HG03060 (cell line): Measurements from ENCODE around the gene SPDYA.
"Not testable (repeated sequence)": the region's sequence is repeated elsewhere in the genome, so short reads cannot be mapped to it uniquely, and the experiment has no call there.

Experiments used
- ATAC-seq: cut with Tn5 transposase; IDR thresholded peaks from one replicate; pipeline ENCODE4 v1.9.1; 2021; ENCODE audit warnings: low read depth, moderate number of reproducible peaks; ENCODE audit not compliant: unreplicated experiment

Gene SPDYA

GRCh38 chr2:28810384-28811285 is at the start of gene SPDYA:
Gene SPDYA, plus strand, starts transcription at chr2:28810834. Its CDS starts 5,181 bp downstream, at chr2:28816015.
- ATAC-seq = peak; percentile 42

DNA sequence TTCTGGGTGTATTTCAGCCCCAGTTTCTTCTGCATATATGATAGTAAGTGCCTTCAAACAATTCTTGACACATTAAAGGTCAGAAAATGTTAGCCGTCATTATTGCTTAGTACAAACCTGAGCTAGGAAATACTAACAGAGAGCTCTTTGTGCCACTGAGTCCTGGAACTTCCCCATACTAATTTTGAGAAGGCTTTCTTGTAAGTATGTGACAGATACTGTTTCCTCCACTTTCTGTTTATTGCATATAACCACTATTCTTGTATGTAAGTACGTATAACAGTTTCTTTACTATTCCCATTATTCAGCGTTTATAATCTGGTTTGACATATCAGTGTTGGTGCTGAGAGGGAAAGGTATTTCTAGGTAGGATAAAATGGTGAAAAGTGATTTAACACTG is 49.2 kb upstream of the SPDYA start:
- no peak for ATAC-seq

- ATAC-seq = no peak
Observed at GRCh38 chr2:28764909-28765711, 45.5 kb upstream of the SPDYA start.

- ATAC-seq = no peak
Observed at GRCh38 chr2:28766070-28766469, 44.6 kb upstream of the SPDYA start.

GRCh38 chr2:28767337-28767736 is 43.3 kb upstream of the SPDYA start:
- no peak for ATAC-seq

DNA sequence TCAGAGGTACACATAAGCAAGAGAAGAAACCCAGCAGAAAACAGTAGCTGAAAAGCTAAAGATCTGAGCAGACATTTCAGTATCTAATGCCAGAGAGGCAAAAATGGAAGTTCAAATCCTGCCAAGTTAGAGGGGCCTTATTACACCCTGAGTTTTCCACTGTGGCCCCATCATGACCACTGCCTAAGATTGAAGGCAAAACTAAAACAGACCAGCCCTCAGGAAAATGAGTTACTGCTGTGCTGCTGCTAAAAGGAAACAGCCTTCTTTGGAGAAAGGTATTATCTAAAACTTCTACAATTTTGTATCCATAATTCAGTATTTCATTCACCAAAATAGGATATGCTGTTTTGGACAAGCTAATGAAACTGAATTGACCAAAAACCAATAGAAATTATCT is 42.2 kb upstream of the SPDYA start:
- no peak for ATAC-seq

- ATAC-seq = no peak
Observed at GRCh38 chr2:28768952-28769351, 41.7 kb upstream of the SPDYA start.

DNA sequence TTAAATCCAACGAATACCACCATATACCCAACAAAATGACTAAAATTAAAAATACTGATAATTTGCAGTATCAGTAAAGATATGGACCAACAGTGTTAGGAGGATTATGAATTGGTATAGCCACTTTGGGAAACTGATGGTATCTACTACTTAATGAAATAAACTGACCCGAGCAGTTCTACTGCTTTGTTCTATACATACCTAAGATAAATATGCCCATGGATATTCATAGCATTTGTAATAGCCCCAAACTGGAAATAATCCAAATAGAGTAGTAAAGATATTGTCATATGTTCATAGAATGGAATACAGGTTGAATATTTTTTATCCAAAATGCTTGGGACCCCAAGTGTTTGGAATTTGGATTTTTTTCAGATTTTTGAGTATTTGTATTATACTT is 38.3 kb upstream of the SPDYA start:
- ATAC-seq = no peak

- no peak for ATAC-seq
Observed at GRCh38 chr2:28776471-28776870, 34.2 kb upstream of the SPDYA start.

GRCh38 chr2:28778392-28778791 is 32.2 kb upstream of the SPDYA start:
- no peak for ATAC-seq

- ATAC-seq = no peak
Observed at GRCh38 chr2:28779001-28779400, 31.6 kb upstream of the SPDYA start.

DNA sequence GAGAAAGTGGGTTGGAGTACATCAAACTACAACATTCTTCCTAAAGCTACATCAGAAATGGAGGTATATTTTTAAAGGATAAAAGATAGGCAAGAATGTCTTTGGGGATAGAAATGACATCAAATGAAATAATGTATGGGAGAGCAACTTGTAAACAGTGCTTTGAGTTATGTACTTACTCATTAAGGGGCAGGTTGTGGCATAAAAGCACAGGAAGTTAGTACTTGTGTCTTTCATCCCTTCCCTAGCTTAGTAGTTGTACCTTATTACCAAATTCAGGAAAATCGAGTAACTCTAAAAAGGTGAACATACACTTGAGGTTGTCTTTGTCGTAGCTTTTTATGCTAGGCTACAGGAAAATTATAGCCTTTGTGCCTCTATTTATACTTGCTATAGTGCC is 30.1 kb upstream of the SPDYA start:
- no peak for ATAC-seq

- no peak for ATAC-seq
Observed at GRCh38 chr2:28782423-28782822, 28.2 kb upstream of the SPDYA start.

DNA sequence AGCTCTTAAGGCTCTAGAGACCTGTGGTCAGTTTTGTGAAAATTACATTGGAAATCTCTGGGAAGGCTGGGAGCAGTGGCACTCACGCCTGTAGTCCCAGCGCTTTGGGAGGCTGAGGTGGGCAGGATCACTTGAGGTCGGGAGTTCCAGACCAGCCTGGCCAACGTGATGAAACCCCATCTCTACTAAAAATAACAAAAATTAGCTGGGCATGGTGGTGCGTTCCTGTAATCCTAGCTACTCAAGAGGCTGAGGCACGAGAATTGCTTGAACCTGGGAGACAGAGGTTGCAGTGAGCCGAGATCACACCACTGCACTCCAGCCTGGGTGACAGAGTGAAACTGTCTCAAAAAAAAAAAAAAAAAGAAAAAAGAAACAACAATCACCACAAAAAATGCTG is 26.1 kb upstream of the SPDYA start:
- ATAC-seq = not testable (repeated sequence)

DNA sequence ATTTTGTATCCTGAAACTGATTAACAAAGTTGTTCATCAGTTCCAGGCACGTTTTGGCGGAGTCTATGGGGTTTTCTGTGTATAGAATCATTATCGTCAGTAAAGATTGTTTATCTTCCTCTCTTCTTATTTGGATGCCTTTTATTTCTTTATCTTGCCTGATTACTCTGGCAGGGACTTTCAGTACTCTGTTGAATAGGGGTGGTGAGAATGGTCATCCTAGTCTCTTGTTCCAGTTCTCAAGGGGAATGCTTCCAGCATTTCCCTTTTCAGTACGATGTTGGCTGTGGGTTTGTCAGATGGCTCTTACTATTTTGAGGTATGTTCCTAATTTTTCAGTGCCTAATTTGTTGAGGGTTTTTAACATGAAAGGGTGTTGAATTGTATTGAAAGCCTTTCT is 14.0 kb upstream of the SPDYA start:
- no peak for ATAC-seq

DNA sequence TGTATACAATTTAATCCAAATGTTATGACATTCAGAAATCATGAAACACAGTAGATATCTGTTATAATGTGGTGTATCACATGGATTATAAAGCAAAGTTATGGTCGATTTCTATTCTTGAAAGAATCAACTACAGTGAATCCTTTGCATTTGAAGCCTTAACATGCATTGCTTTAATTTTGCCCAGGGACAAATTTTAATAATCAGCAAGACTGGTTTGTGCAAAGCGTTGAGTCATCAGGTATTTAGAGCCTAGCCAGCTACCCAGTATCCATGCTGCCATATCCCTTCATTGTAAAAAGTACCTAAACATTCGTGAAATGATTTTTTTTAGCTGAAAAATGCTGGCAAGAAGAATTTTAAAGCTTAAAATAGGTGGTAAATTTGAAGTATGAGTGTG is 8.9 kb upstream of the SPDYA start:
- no peak for ATAC-seq

- no peak for ATAC-seq
Observed at GRCh38 chr2:28802975-28803429, 7.6 kb upstream of the SPDYA start.

GRCh38 chr2:28809927-28810326 is 707 bp upstream of the SPDYA start:
- no peak for ATAC-seq

DNA sequence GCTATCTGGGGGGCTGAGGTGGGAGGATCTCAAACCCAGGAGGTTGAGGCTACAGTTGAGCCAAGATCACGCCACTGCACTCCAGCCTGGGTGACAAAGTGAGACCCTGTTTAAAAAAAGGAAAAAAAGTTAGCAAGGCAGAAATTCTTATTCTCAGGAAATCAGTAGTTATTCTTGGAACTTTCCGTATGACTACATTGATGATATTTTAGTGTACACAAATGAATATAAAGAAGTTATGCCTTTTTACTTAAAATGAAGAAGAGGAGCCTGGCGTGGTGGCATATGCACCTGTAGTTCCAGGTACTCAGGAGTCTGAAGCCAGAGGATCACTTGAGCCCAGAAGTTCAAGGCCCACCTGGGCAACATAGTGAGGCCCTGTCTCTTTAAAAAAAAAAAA is 7.4 kb downstream of the SPDYA start:
- no peak for ATAC-seq

- no peak for ATAC-seq
Observed at GRCh38 chr2:28821295-28821958, 10.8 kb downstream of the SPDYA start.

DNA sequence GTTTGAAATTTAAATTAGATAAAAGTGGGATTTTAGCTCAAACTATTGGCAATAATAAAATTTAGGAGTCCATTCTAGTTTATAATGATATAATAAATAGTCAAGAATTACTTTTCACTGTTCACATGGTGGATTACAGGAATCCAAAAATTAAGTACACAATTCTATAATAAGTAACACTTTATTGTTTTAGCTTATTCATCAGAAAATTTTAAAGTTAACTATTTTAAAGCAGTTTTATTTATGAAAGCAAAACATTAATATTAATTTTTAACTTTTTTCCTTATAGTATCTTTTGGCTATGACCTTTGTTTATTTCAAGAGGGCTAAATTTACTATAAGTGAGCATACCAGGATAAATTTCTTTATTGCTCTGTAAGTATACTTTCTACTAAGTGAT is 11.4 kb downstream of the SPDYA start:
- no peak for ATAC-seq
